Measurements from ENCODE around the gene PTTG1.

GRCh38 chr5:160442824-160443431, 21.3 kb downstream of the PTTG1 start:
- no peak for TF ChIP-seq CTCF (IDR thresholded peaks at IDR 0.05)
- TF ChIP-seq POLR2AphosphoS5 (IDR thresholded peaks at IDR 0.05): no peak
- TF ChIP-seq POLR2A (IDR thresholded peaks at IDR 0.05): no peak
